Measurements from ENCODE around the gene TTC19. TPM values are rescaled to one million over a fixed set of nuclear protein-coding genes. Genes with fewer than 3 reads are reported as not detected.
"Not testable (repeated sequence)": the region's sequence is repeated elsewhere in the genome, so short reads cannot be mapped to it uniquely, and the experiment has no call there.

The TTC19 gene
- total RNA-seq, 3 donors from 2014 or later (not counting 1 experiment from before 2014, with no cell fraction given) = 40.1 to 42.3 (median 40.2) TPM

DNA sequence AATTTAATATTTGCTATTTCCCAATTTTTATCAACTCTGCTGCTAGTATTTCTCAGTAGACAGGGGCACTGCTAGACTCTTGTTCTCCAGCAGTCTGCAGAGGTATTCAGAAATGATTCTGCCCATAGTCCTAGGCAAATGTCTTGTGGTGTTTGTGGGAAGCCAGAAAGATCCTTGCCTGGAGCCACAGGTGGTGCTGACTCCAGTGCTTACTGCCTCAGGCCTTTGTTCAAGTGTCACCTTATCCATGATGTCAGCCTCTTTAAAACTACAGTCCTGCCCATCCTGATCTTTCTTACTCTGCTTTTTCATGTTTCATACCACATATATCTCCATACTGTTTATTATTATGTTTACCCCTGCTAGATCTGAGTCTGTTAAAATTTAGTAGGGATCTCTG, 26.6 kb upstream of the TTC19 start:
- Histone ChIP-seq H3K27ac (ENCODE audit: low read length) (no peak overlapping the region), H3K36me3 (ENCODE audit: control insufficient read depth, insufficient read depth, low read length) (peaks cover 17% of the 10 kb centered on the region), H3K27me3 (ENCODE audit: control insufficient read depth, insufficient read depth, low read length) (no peaks in the 10 kb centered on the region), H3K4me1 (ENCODE audit: control insufficient read depth, insufficient read depth, low read length) (no peaks in the 10 kb centered on the region), H3K9me3 (ENCODE audit: control insufficient read depth, insufficient read depth, low read length) (no peaks in the 10 kb centered on the region), H3K4me3 (ENCODE audit: low read length) (no peak overlapping the region)
- H3K4me3 Mint-ChIP-seq = no peak overlapping the region
- peaks cover 0 to 4% of the 10 kb centered on the region in 2 donors for H3K4me1 Mint-ChIP-seq
- H3K36me3 Mint-ChIP-seq = peaks cover 4% of the 10 kb centered on the region
- no peak for ATAC-seq
- no peak overlapping the region for H3K27ac Mint-ChIP-seq
- TF ChIP-seq, protein P1, sequence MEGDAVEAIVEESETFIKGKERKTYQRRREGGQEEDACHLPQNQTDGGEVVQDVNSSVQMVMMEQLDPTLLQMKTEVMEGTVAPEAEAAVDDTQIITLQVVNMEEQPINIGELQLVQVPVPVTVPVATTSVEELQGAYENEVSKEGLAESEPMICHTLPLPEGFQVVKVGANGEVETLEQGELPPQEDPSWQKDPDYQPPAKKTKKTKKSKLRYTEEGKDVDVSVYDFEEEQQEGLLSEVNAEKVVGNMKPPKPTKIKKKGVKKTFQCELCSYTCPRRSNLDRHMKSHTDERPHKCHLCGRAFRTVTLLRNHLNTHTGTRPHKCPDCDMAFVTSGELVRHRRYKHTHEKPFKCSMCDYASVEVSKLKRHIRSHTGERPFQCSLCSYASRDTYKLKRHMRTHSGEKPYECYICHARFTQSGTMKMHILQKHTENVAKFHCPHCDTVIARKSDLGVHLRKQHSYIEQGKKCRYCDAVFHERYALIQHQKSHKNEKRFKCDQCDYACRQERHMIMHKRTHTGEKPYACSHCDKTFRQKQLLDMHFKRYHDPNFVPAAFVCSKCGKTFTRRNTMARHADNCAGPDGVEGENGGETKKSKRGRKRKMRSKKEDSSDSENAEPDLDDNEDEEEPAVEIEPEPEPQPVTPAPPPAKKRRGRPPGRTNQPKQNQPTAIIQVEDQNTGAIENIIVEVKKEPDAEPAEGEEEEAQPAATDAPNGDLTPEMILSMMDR (IDR thresholded peaks at IDR 0.05) = no peak
- H3K27me3 Mint-ChIP-seq (ENCODE audit: low read depth in 2 of 2) = peaks cover 3 to 9% of the 10 kb centered on the region in 2 donors
- intact Hi-C loops (cut with micrococcal nuclease) = no loop called here
- DNase-seq = no peak
- no peaks in the 10 kb centered on the region for H3K9me3 Mint-ChIP-seq

DNA sequence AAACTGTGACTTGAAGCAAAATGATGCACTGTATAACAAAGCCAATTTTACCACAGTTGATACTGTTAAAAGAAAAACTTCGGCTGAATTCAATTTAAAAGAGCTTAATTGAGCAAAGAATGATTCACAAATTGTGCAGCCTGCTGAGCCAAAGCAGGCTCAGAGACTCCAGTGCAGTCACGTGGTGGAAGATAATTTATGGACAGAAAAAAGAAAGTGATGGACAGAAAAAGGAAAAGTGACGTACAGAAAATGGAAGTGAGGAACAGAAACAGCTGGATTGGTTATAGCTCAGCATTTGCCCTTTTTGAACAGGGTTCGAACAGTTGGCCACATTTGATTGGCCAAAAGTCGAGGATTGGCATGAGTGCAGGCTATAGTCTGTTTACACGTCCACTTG, 25.8 kb upstream of the TTC19 start:
- H3K9me3 ChIP-seq (ENCODE audit: control insufficient read depth, insufficient read depth, low read length) = no peaks in the 10 kb centered on the region
- no peak overlapping the region for H3K4me3 ChIP-seq (ENCODE audit: low read length)
- H3K27me3 ChIP-seq (ENCODE audit: control insufficient read depth, insufficient read depth, low read length) = no peaks in the 10 kb centered on the region
- H3K4me1 Mint-ChIP-seq = peaks cover 0 to 4% of the 10 kb centered on the region in 2 donors
- intact Hi-C loops (cut with micrococcal nuclease) = no loop called here
- DNase-seq (no peak), ATAC-seq (no peak)
- 90% methylated on average over 6 of the region's 6 CpGs for WGBS (ENCODE audit: insufficient coverage)
- H3K9me3 Mint-ChIP-seq = no peaks in the 10 kb centered on the region
- no peak overlapping the region for H3K27ac ChIP-seq (ENCODE audit: low read length)
- H3K36me3 ChIP-seq (ENCODE audit: control insufficient read depth, insufficient read depth, low read length) = peaks cover 19% of the 10 kb centered on the region
- peaks cover 0 to 9% of the 10 kb centered on the region in 2 donors for H3K27me3 Mint-ChIP-seq (ENCODE audit: low read depth in 2 of 2)
- peaks cover 6% of the 10 kb centered on the region for H3K36me3 Mint-ChIP-seq
- no peak overlapping the region for H3K4me3 Mint-ChIP-seq
- TF ChIP-seq, protein P1 (IDR thresholded peaks at IDR 0.05) = no peak
- H3K4me1 ChIP-seq (ENCODE audit: control insufficient read depth, insufficient read depth, low read length) = no peaks in the 10 kb centered on the region
- H3K27ac Mint-ChIP-seq = no peak overlapping the region

DNA sequence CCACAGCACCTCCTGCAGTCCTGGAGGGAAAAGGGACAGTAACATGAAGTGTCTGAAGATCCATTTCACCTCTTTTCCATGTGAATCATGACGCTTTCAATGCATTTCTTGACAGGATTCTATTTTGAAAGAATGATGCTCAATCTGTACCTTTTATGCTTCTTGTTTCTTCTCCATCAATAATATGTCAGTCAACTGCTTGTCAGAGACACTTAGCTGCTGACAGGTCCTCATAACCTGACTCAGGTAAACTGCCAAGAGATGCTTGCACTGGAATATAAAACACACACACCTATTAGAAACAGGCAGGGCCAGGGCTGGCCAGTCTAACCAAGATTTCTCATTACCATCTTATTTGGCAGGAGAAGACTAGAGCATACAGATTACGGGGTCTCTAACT, 21.7 kb upstream of the TTC19 start:
- TF ChIP-seq, protein P1 (IDR thresholded peaks at IDR 0.05) = no peak
- no peak overlapping the region for H3K4me3 Mint-ChIP-seq
- no peaks in the 10 kb centered on the region for H3K9me3 ChIP-seq (ENCODE audit: control insufficient read depth, insufficient read depth, low read length)
- peaks cover 39% of the 10 kb centered on the region for H3K36me3 ChIP-seq (ENCODE audit: control insufficient read depth, insufficient read depth, low read length)
- no peaks in the 10 kb centered on the region for H3K27me3 Mint-ChIP-seq (ENCODE audit: low read depth in 2 of 2)
- no peak overlapping the region for H3K27ac Mint-ChIP-seq
- no peak overlapping the region for H3K4me3 ChIP-seq (ENCODE audit: low read length)
- 100% methylated on average over 2 of the region's 2 CpGs for WGBS (ENCODE audit: insufficient coverage)
- peaks cover 19% of the 10 kb centered on the region for H3K36me3 Mint-ChIP-seq
- H3K9me3 Mint-ChIP-seq = no peaks in the 10 kb centered on the region
- no peaks in the 10 kb centered on the region for H3K4me1 ChIP-seq (ENCODE audit: control insufficient read depth, insufficient read depth, low read length)
- H3K27ac ChIP-seq (ENCODE audit: low read length) = no peak overlapping the region
- H3K4me1 Mint-ChIP-seq = peaks cover 0 to 4% of the 10 kb centered on the region in 2 donors
- intact Hi-C loops (cut with micrococcal nuclease) = no loop called here
- no peaks in the 10 kb centered on the region for H3K27me3 ChIP-seq (ENCODE audit: control insufficient read depth, insufficient read depth, low read length)
- DNase-seq (no peak), ATAC-seq (no peak)

DNA sequence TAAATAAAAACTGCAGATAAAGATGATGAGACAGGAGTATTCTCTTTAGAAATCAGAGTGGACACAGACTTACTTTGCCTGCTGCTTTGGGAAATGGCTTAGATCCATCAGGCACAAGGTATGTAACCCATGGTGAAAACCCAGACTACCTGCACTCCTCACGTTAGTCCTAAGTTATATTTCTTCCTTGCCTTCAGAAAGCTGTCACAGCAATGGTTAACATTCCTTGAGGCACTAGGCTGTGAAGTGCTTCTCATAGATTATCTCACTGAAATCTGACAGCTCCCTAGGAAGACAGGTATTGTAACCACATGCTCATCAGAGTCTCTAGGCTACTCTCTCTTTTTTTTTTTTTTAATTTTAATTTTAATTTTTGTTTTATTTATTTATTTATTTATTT, 21.0 kb upstream of the TTC19 start:
- no peaks in the 10 kb centered on the region for H3K27me3 Mint-ChIP-seq (ENCODE audit: low read depth in 2 of 2)
- TF ChIP-seq, protein P1 (IDR thresholded peaks at IDR 0.05) = no peak
- no peaks in the 10 kb centered on the region for H3K9me3 ChIP-seq (ENCODE audit: control insufficient read depth, insufficient read depth, low read length)
- H3K9me3 Mint-ChIP-seq = no peaks in the 10 kb centered on the region
- H3K4me1 ChIP-seq (ENCODE audit: control insufficient read depth, insufficient read depth, low read length) = no peaks in the 10 kb centered on the region
- H3K27me3 ChIP-seq (ENCODE audit: control insufficient read depth, insufficient read depth, low read length) = no peaks in the 10 kb centered on the region
- no peak overlapping the region for H3K4me3 Mint-ChIP-seq
- peaks cover 0 to 4% of the 10 kb centered on the region in 2 donors for H3K4me1 Mint-ChIP-seq
- intact Hi-C loops (cut with micrococcal nuclease) = no loop called here
- no peak overlapping the region for H3K27ac ChIP-seq (ENCODE audit: low read length)
- H3K4me3 ChIP-seq (ENCODE audit: low read length) = no peak overlapping the region
- no peak overlapping the region for H3K27ac Mint-ChIP-seq
- H3K36me3 ChIP-seq (ENCODE audit: control insufficient read depth, insufficient read depth, low read length) = peaks cover 42% of the 10 kb centered on the region
- WGBS (ENCODE audit: insufficient coverage) = 100% methylated on average over 1 of the region's 1 CpG
- DNase-seq (no peak), ATAC-seq (no peak)
- peaks cover 19% of the 10 kb centered on the region for H3K36me3 Mint-ChIP-seq

DNA sequence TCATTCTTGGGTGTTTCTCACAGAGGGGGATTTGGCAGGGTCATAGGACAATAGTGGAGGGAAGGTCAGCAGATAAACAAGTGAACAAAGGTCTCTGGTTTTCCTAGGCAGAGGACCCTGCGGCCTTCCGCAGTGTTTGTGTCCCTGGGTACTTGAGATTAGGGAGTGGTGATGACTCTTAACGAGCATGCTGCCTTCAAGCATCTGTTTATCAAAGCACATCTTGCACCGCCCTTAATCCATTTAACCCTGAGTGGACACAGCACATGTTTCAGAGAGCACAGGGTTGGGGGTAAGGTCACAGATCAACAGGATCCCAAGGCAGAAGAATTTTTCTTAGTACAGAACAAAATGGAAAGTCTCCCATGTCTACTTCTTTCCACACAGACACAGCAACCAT, 20.6 kb upstream of the TTC19 start:
- H3K9me3 Mint-ChIP-seq; H3K27me3 ChIP-seq (ENCODE audit: control insufficient read depth, insufficient read depth, low read length); H3K27ac Mint-ChIP-seq; H3K4me3 Mint-ChIP-seq; H3K9me3 ChIP-seq (ENCODE audit: control insufficient read depth, insufficient read depth, low read length); DNase-seq; H3K4me1 ChIP-seq (ENCODE audit: control insufficient read depth, insufficient read depth, low read length); ATAC-seq; H3K27ac ChIP-seq (ENCODE audit: low read length); intact Hi-C loops (cut with micrococcal nuclease); H3K27me3 Mint-ChIP-seq (ENCODE audit: low read depth in 2 of 2); H3K4me1 Mint-ChIP-seq; H3K4me3 ChIP-seq (ENCODE audit: low read length): not testable (repeated sequence)
- H3K36me3 Mint-ChIP-seq = peaks cover 19% of the 10 kb centered on the region
- no CpG with 5 or more reads among the region's 4 CpGs for WGBS (ENCODE audit: insufficient coverage)
- H3K36me3 ChIP-seq (ENCODE audit: control insufficient read depth, insufficient read depth, low read length) = peaks cover 42% of the 10 kb centered on the region
